HG02981 (cell line): ENCODE results near the gene ACBD6.

Source experiments
- ATAC-seq: cut with Tn5 transposase; IDR thresholded peaks from one replicate; pipeline ENCODE4 v1.9.1; 2021; ENCODE audit warnings: mild to moderate bottlenecking, moderate library complexity; ENCODE audit not compliant: unreplicated experiment

ACBD6 gene

DNA sequence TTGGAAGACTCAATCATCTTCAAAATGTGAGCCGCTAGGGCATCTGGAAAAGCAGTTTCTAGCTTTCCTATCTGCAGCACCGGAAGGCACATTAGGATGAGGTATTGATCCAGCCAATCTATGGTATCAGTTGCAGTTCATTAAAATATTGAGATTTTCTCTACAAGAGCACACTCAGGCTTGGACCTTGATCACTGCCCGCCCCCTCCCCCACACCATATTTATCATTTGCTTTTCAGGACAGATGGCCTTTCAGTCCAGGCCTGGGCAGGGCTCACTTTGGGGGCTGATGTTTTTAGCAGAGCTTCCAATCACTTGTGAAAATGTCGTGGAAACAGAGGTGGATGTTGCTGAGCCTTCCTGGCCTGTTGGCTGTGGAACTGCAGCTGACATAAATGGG is 254.8 kb downstream of the ACBD6 start:
- ATAC-seq, result no peak

DNA sequence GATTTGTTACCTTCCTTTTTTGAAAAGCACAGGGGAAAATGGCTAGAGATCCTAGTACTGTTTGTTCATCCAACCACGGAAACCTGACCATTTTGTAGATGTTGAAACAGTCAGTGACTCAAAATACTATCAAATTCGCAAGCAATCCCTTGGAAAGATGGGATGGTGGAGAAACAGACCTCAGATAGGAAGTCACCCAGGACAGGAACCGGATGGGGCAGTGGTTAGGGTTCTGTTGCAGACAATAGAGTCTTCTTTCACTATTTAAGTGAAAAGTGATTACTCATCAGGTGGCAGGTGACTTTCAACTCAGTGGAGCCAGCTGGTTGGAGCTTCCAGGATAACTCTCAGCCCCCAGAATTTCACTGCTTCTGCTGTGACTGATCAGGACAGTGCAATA is 255.3 kb downstream of the ACBD6 start:
- ATAC-seq, result no peak

DNA sequence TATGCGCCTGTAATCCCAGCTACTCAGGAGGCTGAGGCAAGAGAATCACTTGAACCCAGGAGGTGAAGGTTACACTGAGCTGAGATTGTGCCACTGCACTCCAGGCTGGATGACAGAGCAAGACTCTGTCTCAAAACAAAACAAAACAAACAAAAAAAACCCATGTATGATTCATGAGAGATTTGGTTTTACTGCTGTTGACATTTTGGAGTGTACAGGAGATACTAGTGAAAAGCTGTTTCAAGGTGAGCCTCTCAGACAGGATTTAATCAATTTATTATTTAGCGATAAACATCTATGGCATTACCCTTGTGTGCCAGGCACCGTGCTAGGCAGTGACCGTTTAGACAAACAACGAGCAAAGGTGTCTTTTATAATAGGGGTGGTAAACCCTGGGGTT is 255.8 kb downstream of the ACBD6 start:
- no peak for ATAC-seq

DNA sequence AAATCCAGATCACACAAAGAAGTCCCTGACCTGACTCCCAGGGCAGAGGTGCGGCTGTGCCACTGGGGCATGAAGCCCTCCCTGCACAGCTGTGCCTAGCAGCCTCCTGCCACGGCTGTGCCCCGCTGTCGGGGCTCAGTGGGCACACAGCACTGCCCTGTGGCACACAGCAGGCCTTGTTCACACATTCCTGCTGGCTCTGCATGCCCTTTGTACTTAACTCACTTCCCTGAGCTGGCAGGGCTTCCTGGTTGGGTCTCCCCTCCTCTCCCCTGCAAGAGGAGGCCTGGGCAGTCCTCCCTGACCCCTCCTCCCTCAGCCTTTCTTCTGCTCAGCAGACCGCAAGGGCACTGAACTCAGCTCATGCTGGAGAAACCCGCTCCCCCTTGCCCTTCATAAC is 257.5 kb downstream of the ACBD6 start:
- ATAC-seq, result no peak

DNA sequence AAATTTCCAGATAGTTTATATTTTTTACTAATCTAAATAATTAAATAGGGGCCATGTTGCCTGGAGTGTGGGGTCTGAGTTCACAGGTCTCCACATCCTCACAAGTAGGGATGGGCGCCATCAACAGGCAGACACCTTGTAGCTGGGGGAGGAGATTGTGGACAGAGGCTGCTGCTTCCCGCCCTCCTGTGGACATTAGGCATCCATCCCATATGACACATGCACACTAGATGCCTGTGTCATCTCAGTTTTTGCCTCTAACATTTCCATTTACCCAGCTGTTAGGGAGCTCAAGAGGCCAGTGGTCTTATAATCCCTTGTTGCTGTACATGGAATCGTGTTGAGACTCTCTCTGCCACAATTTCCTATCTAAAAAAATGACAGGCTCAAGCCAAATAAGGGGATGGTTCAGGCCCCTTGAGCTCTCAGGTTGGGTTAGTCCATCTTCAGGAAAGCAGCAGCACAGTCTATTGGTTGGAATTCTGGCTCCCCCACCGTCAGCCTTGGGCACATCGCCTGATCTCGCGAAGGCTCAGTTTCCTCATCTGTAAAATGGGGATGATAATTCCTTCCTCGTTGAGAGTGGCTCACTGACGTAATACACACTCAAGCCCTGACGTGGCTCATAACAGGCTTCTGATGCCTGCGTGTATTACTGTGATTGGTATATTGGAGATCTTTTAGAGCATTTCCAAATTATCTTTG is 258.7 kb downstream of the ACBD6 start:
- no peak for ATAC-seq

DNA sequence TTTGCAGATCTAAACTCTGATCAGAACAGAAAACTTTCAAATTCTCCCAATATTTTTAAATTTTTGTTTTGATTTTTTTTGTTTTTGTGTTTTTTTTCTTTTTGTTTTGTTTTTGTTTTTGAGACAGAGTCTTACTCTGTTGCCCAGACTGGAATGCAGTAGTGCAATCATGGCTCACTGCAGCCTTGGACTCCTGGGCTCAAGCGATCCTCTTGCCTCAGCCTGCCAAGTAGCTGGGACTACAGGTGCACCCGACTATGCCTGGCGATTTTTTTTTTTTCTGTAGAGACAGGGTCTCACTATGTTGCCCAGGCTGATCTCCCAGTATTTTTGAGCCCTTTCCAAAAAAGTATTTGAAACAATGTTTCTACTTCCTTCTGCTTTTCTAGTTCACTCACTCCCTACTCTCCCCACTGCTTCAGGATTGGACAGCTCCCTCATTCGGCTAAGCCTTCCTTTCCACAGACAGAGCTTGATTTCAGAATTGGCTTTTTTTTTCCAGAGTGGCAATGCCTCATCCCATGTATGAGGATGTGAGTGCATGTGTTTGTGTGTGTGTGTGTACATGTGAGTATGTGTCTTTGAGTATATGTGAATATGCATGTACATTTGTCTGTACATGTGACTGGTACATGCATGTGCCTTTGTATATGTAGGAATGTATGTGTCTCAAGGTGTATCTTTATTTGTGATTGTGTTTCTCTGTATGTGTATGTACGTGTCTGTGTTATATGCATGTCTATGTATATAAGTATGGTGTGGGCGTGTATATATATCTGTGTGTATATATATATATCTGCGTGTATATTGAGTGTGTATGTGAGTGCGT is 260.4 kb downstream of the ACBD6 start:
- no peak for ATAC-seq

DNA sequence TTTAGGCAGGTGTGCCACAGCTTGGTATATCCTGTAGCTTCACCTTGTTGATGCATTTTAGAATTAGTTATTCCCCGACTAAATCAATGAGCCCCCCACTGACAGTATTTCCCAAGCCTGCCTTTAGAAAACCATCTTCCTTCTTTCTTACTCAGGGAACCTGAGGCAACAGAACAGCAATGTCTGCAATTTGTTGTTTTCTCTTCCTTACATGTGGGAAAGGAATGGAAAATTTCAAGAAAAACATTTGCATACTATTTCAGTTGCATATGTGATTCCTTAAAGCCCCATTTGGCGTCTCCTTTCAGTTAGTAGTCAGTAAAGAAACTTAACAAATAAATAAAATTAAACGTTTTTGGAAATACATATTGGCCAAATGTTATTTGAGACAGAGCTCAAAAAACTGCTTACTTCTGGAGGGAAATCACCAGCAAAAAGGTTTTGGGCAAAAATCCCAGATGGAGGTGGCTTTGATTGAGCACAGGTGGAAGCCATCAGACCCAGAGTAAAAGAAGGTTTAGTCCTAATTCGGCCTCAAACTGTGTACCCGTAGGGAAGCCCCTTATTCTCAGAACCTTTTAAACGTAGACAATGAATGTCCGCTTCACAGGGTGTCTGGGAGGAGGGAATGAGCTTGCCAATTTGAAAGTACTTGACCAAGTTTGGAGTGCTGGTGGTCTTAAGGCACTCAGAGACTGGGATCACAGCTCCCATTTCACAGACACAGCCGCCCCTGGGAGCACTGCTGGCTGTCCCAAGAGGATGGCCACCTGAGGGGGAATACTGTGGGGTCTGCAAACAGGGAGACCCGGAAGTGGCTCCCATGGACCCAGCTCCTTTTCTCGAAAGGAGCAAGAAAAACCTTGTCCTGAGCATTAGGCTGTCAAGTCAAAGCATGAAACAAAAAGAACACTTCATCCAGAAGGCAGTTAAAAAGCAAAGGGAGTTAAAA is 263.0 kb downstream of the ACBD6 start:
- no peak for ATAC-seq

DNA sequence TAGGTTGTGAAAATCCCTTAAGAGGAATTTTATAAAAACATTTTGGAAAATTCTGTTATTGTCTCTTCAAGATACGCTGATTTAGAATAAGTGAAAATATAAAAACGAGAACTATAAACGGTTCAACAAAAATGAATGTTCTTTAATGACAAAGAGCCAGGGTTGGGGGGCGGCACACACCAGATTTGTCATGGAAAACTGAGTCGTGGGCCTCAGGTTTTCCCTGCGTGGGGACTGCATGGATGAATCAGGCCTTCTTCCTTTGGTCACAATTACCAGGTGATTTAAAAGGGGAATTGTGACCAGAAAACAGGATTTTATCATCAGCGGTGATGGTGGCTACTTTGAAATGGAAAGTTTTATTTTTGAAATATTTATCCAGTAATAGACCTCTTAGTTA is 263.7 kb downstream of the ACBD6 start:
- ATAC-seq, result no peak
